ENCODE data around the gene MED23.

- TF ChIP-seq, protein P1, sequence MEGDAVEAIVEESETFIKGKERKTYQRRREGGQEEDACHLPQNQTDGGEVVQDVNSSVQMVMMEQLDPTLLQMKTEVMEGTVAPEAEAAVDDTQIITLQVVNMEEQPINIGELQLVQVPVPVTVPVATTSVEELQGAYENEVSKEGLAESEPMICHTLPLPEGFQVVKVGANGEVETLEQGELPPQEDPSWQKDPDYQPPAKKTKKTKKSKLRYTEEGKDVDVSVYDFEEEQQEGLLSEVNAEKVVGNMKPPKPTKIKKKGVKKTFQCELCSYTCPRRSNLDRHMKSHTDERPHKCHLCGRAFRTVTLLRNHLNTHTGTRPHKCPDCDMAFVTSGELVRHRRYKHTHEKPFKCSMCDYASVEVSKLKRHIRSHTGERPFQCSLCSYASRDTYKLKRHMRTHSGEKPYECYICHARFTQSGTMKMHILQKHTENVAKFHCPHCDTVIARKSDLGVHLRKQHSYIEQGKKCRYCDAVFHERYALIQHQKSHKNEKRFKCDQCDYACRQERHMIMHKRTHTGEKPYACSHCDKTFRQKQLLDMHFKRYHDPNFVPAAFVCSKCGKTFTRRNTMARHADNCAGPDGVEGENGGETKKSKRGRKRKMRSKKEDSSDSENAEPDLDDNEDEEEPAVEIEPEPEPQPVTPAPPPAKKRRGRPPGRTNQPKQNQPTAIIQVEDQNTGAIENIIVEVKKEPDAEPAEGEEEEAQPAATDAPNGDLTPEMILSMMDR (IDR thresholded peaks at IDR 0.05), result no peak
- TF ChIP-seq POLR2A (IDR thresholded peaks at IDR 0.05), result no peak
Observed at GRCh38 chr6:131657630-131658111, 29.6 kb upstream of the MED23 start.
